Lung (tissue), 12 donors: Measurements from ENCODE around the gene ATF7IP. TPM values are rescaled to one million over a fixed set of nuclear protein-coding genes. Genes with fewer than 3 reads are reported as not detected.
"Not testable (repeated sequence)": the region's sequence is repeated elsewhere in the genome, so short reads cannot be mapped to it uniquely, and the experiment has no call there.

Source experiments
- ATAC-seq: fragments of 200-7000 bp; cut with Tn5 transposase; one replicate; pipeline ENCODE4 v1.9.1; 2020; ENCODE audit warnings: moderate number of reproducible peaks; ENCODE audit not compliant: insufficient read depth, low FRiP score
- DNase-seq, 3 donors: peaks; one replicate each; pipeline ENCODE4 v3.0.0-alpha.2; 2013 to 2017
- H3K27ac ChIP-seq, 2 donors: one replicate each; pipeline ENCODE4 v1.5.1; 2013; ENCODE audit warnings: mild to moderate bottlenecking in 2 of 2, moderate library complexity in 2 of 2, control low read depth in 1 of 2, inconsistent platforms in 1 of 2, low read depth in 1 of 2, low read length in 1 of 2
- H3K27me3 ChIP-seq, 3 donors: one replicate each; pipeline ENCODE4 v1.5.1; 2013; ENCODE audit warnings: low read length in 2 of 3; ENCODE audit not compliant: control insufficient read depth in 3 of 3, insufficient read depth in 3 of 3
- H3K36me3 ChIP-seq, 4 donors: one replicate each; pipeline ENCODE4 v1.5.1; 2013; ENCODE audit warnings: low read length in 4 of 4, mild to moderate bottlenecking in 1 of 4, moderate library complexity in 1 of 4; ENCODE audit not compliant: control insufficient read depth in 4 of 4, insufficient read depth in 4 of 4
- H3K4me1 ChIP-seq, 5 donors: one replicate each; pipeline ENCODE4 v1.5.1; 2013; ENCODE audit warnings: low read length in 5 of 5, mild to moderate bottlenecking in 2 of 5, moderate library complexity in 1 of 5; ENCODE audit not compliant: control insufficient read depth in 5 of 5, insufficient read depth in 5 of 5
- H3K4me3 ChIP-seq: one replicate; pipeline ENCODE4 v1.5.1; 2013; ENCODE audit warnings: mild to moderate bottlenecking, control low read depth, moderate library complexity
- H3K9ac ChIP-seq, 2 donors: one replicate each; pipeline ENCODE4 v1.5.1; 2013; ENCODE audit warnings: low read length in 2 of 2, control low read depth in 1 of 2; ENCODE audit not compliant: insufficient read depth in 1 of 2
- H3K9me3 ChIP-seq, 4 donors: one replicate each; pipeline ENCODE4 v1.5.1; 2013; ENCODE audit warnings: low read length in 3 of 4, mild to moderate bottlenecking in 1 of 4, moderate library complexity in 1 of 4; ENCODE audit not compliant: control insufficient read depth in 4 of 4, insufficient read depth in 3 of 4
- CTCF ChIP-seq: IDR thresholded peaks from 2 replicates; pipeline ENCODE4 v1.5.1; 2012; ENCODE audit warnings: mild to moderate bottlenecking; ENCODE audit errors: control extremely low read depth, extremely low read depth
- WGBS, 2 donors: extraction: QIAGEN DNeasy Blood & Tissue Kit; methylation state at CpG; one replicate each; pipeline ENCODE4 v1.1.7; 2013; 5-methylcytosine and 5-hydroxymethylcytosine counted together
- polyA plus RNA-seq, 2 donors: library from polyadenylated mRNA; stranded (reverse); fragments of 200-250 nt; gene quantifications; one replicate each; pipeline ENCODE4 v1.2.1, GENCODE V29; 2013
- total RNA-seq, 2 donors: library from RNA; depleted of rRNA in 1 of 2; stranded (reverse); fragments of >200 nt in 1 of 2; gene quantifications; one replicate each; pipeline ENCODE4 v1.2.1, GENCODE V29; 2014 to 2021
- donor health status: control.
- donor health status: control.
- donor health status: Bipolar disorder and iron deficiency.
- donor health status: healthy.
- donor health status: DM: yes; HTN: yes; CAD: no.

ATF7IP gene
- total and polyA plus RNA-seq, 4 donors, result 6.9 to 122 (median 33.1) TPM

- H3K4me1 ChIP-seq, result peaks cover 1 to 25% (median 5%) of the 10 kb centered on the region in 5 donors
- ATAC-seq (no peak), DNase-seq (peak; percentile 66 to 97 (median 96))
- H3K36me3 ChIP-seq, result peaks cover 0 to 6% (median 1%) of the 10 kb centered on the region in 4 donors
- 15 to 33% methylated on average over 1 of the region's 1 CpG for WGBS, 2 donors
- H3K4me3 ChIP-seq, result no peak overlapping the region
- no peak overlapping the region for H3K9ac ChIP-seq
- TF ChIP-seq CTCF, result no peak
- H3K27ac ChIP-seq, result no peak overlapping the region
- peaks cover 0 to 6% (median 3%) of the 10 kb centered on the region in 4 donors for H3K9me3 ChIP-seq
- no peaks in the 10 kb centered on the region for H3K27me3 ChIP-seq
Observed at GRCh38 chr12:14403711-14404196, 38.3 kb downstream of the ATF7IP start.

- H3K27me3 ChIP-seq, H3K9ac ChIP-seq, H3K27ac ChIP-seq, ATAC-seq, H3K9me3 ChIP-seq, DNase-seq, H3K36me3 ChIP-seq, H3K4me3 ChIP-seq: not testable (repeated sequence)
- WGBS, 2 donors, result 97 to 100% methylated on average over 2 of the region's 2 CpGs
- peaks cover 1 to 25% (median 8%) of the 10 kb centered on the region in 5 donors for H3K4me1 ChIP-seq
Observed at GRCh38 chr12:14405407-14405806, 39.9 kb downstream of the ATF7IP start.

- Histone ChIP-seq H3K4me3 (no peak overlapping the region), H3K36me3 (no peaks in the 10 kb centered on the region), H3K4me1 (peaks cover 1 to 22% (median 7%) of the 10 kb centered on the region in 5 donors), H3K27me3 (no peaks in the 10 kb centered on the region), H3K9me3 (no peaks in the 10 kb centered on the region), H3K27ac (no peak overlapping the region), H3K9ac (no peak overlapping the region)
- ATAC-seq (no peak), DNase-seq (peak in 2 of 3 donors; percentile 78 to 82)
- 72 to 76% methylated on average over 1 of the region's 1 CpG for WGBS, 2 donors
- no peak for TF ChIP-seq CTCF
Observed at GRCh38 chr12:14408208-14408607, 42.7 kb downstream of the ATF7IP start.

- no peak for ATAC-seq
- Histone ChIP-seq H3K4me3 (no peak overlapping the region), H3K36me3 (no peaks in the 10 kb centered on the region), H3K4me1 (peaks cover 1 to 17% (median 4%) of the 10 kb centered on the region in 5 donors), H3K27ac (no peak overlapping the region), H3K9ac (no peak overlapping the region), H3K9me3 (no peaks in the 10 kb centered on the region), H3K27me3 (no peaks in the 10 kb centered on the region)
- no peak for TF ChIP-seq CTCF
- 91 to 93% methylated on average over 5 of the region's 5 CpGs for WGBS, 2 donors
- DNase-seq, result no peak
Observed at GRCh38 chr12:14410177-14410576, 44.7 kb downstream of the ATF7IP start.
